Endothelial cell (in vitro differentiated cells): ENCODE results near the gene ARL8A. TPM values are rescaled to one million over a fixed set of nuclear protein-coding genes. Genes with fewer than 3 reads are reported as not detected.

Source experiments
- DNase-seq: peaks from one replicate; pipeline ENCODE4 v3.0.0; 2021; ENCODE audit warnings: low spot score
- H3K27ac Mint-ChIP-seq: one replicate; pipeline ENCODE4 v1.8.0; 2021; ENCODE audit warnings: mixed read lengths, inconsistent platforms; ENCODE audit not compliant: unreplicated experiment
- H3K27me3 Mint-ChIP-seq: one replicate; pipeline ENCODE4 v1.8.0; 2021; ENCODE audit warnings: mild to moderate bottlenecking, moderate library complexity, mixed read lengths, inconsistent platforms; ENCODE audit not compliant: unreplicated experiment
- H3K36me3 Mint-ChIP-seq: one replicate; pipeline ENCODE4 v1.8.0; 2021; ENCODE audit warnings: mild to moderate bottlenecking, low read depth, mixed read lengths, inconsistent platforms; ENCODE audit not compliant: unreplicated experiment
- H3K4me1 Mint-ChIP-seq: one replicate; pipeline ENCODE4 v1.8.0; 2021; ENCODE audit warnings: mild to moderate bottlenecking, mixed read lengths, inconsistent platforms; ENCODE audit not compliant: unreplicated experiment
- H3K4me3 Mint-ChIP-seq: one replicate; pipeline ENCODE4 v1.8.0; 2021; ENCODE audit warnings: mild to moderate bottlenecking, mixed read lengths, inconsistent platforms; ENCODE audit not compliant: unreplicated experiment
- H3K9me3 Mint-ChIP-seq: one replicate; pipeline ENCODE4 v1.8.0; 2021; ENCODE audit warnings: mixed read lengths, inconsistent platforms; ENCODE audit not compliant: unreplicated experiment
- CTCF ChIP-seq: fragments of 200-600 bp; sonication (generic); IDR thresholded peaks from one replicate; pipeline ENCODE4 v1.5.0; 2021; ENCODE audit warnings: antibody characterized with exemption; ENCODE audit not compliant: unreplicated experiment
- total RNA-seq: library from RNA; stranded (reverse); fragmentation: NEBNext Ultra II Directional; extraction: Animal tissue kit (Norgen Biotek cat#: 25700); gene quantifications from one replicate; pipeline ENCODE4 v1.2.1, GENCODE V29; 2021; ENCODE audit not compliant: unreplicated experiment

The ARL8A gene
- total RNA-seq, 1 donor from 2014 or later, result 38.8 TPM

GRCh38 chr1:202155478-202156021 lies 11.0 kb upstream of the ARL8A start:
- Mint-ChIP-seq H3K36me3 (peaks cover 6% of the 10 kb centered on the region), H3K4me3 (no peak overlapping the region), H3K4me1 (peaks cover 21% of the 10 kb centered on the region), H3K27ac (no peak overlapping the region), H3K9me3 (no peaks in the 10 kb centered on the region), H3K27me3 (peaks cover 4% of the 10 kb centered on the region)
- no peak for DNase-seq
- no peak for TF ChIP-seq CTCF

GRCh38 chr1:202154766-202155477 lies 10.4 kb upstream of the ARL8A start:
- Mint-ChIP-seq H3K36me3 (peaks cover 6% of the 10 kb centered on the region), H3K9me3 (no peaks in the 10 kb centered on the region), H3K27me3 (peaks cover 6% of the 10 kb centered on the region), H3K4me1 (peaks cover 15% of the 10 kb centered on the region), H3K27ac (no peak overlapping the region), H3K4me3 (no peak overlapping the region)
- peak; percentile 72 for DNase-seq
- peak; percentile 35 for TF ChIP-seq CTCF

- no peak for TF ChIP-seq CTCF
- no peak for DNase-seq
- Mint-ChIP-seq H3K9me3 (no peaks in the 10 kb centered on the region), H3K4me1 (peaks cover 9% of the 10 kb centered on the region), H3K27ac (no peak overlapping the region), H3K4me3 (no peak overlapping the region), H3K36me3 (peaks cover 6% of the 10 kb centered on the region), H3K27me3 (peaks cover 4% of the 10 kb centered on the region)
Observed at GRCh38 chr1:202154148-202154765, 9.7 kb upstream of the ARL8A start.

- H3K9me3 Mint-ChIP-seq, result no peaks in the 10 kb centered on the region
- no peak overlapping the region for H3K27ac Mint-ChIP-seq
- H3K4me1 Mint-ChIP-seq, result peaks cover 9% of the 10 kb centered on the region
- no peak for TF ChIP-seq CTCF
- H3K36me3 Mint-ChIP-seq, result peaks cover 6% of the 10 kb centered on the region
- no peak overlapping the region for H3K4me3 Mint-ChIP-seq
- H3K27me3 Mint-ChIP-seq, result peaks cover 8% of the 10 kb centered on the region
- no peak for DNase-seq
Observed at GRCh38 chr1:202153284-202153683, 8.7 kb upstream of the ARL8A start.

- H3K27me3 Mint-ChIP-seq, result peaks cover 11% of the 10 kb centered on the region
- H3K27ac Mint-ChIP-seq, result no peak overlapping the region
- H3K4me1 Mint-ChIP-seq, result peaks cover 11% of the 10 kb centered on the region
- no peak for DNase-seq
- H3K9me3 Mint-ChIP-seq, result no peaks in the 10 kb centered on the region
- H3K36me3 Mint-ChIP-seq, result peaks cover 8% of the 10 kb centered on the region
- TF ChIP-seq CTCF, result no peak
- no peak overlapping the region for H3K4me3 Mint-ChIP-seq
Observed at GRCh38 chr1:202152399-202152798, 7.9 kb upstream of the ARL8A start.
